GM23338 (cell line): ENCODE measurements around the gene KRT85. TPM values are rescaled to one million over a fixed set of nuclear protein-coding genes. Genes with fewer than 3 reads are reported as not detected.
A peak's percentile ranks its signal among the peaks of the same experiment; 100 is the strongest.

ENCODE experiments used
- ATAC-seq: fragments of 200-7000 bp; cut with Tn5 transposase; 3 replicates; pipeline ENCODE4 v1.9.1; 2020
- DNase-seq: peaks from one replicate; pipeline ENCODE4 v3.0.0-alpha.2; 2015; ENCODE audit warnings: low spot score
- H2AFZ ChIP-seq: fragments of 200-600 bp; sonication (generic); 2 replicates; pipeline ENCODE4 v1.8.0; 2016; ENCODE audit warnings: antibody characterized with exemption, mild to moderate bottlenecking, moderate library complexity
- H3F3A ChIP-seq: fragments of 200-600 bp; sonication (generic); replicated peaks from 2 replicates; pipeline ENCODE4 v1.8.0; 2017; ENCODE audit warnings: antibody characterized with exemption, mixed run types, low read depth
- H3K27ac ChIP-seq: fragments of 200-600 bp; sonication (generic); 2 replicates; pipeline ENCODE4 v1.6.1; 2016; ENCODE audit warnings: low read depth
- H3K27me3 ChIP-seq: fragments of 200-600 bp; sonication (generic); 2 replicates; pipeline ENCODE4 v1.8.0; 2016; ENCODE audit warnings: mild to moderate bottlenecking, mixed run types, moderate library complexity; ENCODE audit not compliant: insufficient read depth
- H3K36me3 ChIP-seq: fragments of 200-600 bp; sonication (generic); 2 replicates; pipeline ENCODE4 v1.8.0; 2016; ENCODE audit warnings: mild to moderate bottlenecking; ENCODE audit not compliant: insufficient read depth
- H3K4me1 ChIP-seq: fragments of 200-600 bp; sonication (generic); 2 replicates; pipeline ENCODE4 v1.8.0; 2016; ENCODE audit warnings: mild to moderate bottlenecking, moderate library complexity; ENCODE audit not compliant: insufficient read depth
- H3K4me2 ChIP-seq: fragments of 200-600 bp; sonication (generic); 2 replicates; pipeline ENCODE4 v1.7.1; 2017; ENCODE audit warnings: mixed run types
- H3K4me3 ChIP-seq: fragments of 200-600 bp; sonication (generic); 2 replicates; pipeline ENCODE4 v1.6.1; 2016; ENCODE audit warnings: mixed run types
- H3K79me2 ChIP-seq: fragments of 200-600 bp; sonication (generic); replicated peaks from 2 replicates; pipeline ENCODE4 v1.8.0; 2017; ENCODE audit warnings: mild to moderate bottlenecking; ENCODE audit not compliant: insufficient read depth
- H3K9me2 ChIP-seq: fragments of 200-600 bp; sonication (generic); 2 replicates; pipeline ENCODE4 v1.8.0; 2017; ENCODE audit not compliant: insufficient read depth
- H4K20me1 ChIP-seq: fragments of 200-600 bp; sonication (generic); replicated peaks from 2 replicates; pipeline ENCODE4 v1.8.0; 2017; ENCODE audit warnings: mild to moderate bottlenecking; ENCODE audit not compliant: insufficient read depth
- H3K27ac Mint-ChIP-seq: 2 replicates; pipeline ENCODE4 v1.8.0; 2020; ENCODE audit warnings: inconsistent platforms, mild to moderate bottlenecking, moderate library complexity, mixed read lengths
- H3K27me3 Mint-ChIP-seq: 3 replicates; pipeline ENCODE4 v1.8.0; 2022; ENCODE audit warnings: low read depth, mild to moderate bottlenecking, moderate library complexity, mixed read lengths, inconsistent platforms; ENCODE audit not compliant: insufficient read depth, poor library complexity
- H3K36me3 Mint-ChIP-seq: 3 replicates; pipeline ENCODE4 v1.8.0; 2021; ENCODE audit warnings: low read depth, mild to moderate bottlenecking, inconsistent platforms, moderate library complexity, mixed read lengths
- H3K4me1 Mint-ChIP-seq: 3 replicates; pipeline ENCODE4 v1.8.0; 2020; ENCODE audit warnings: mild to moderate bottlenecking, inconsistent platforms, mixed read lengths
- H3K4me3 Mint-ChIP-seq: 3 replicates; pipeline ENCODE4 v1.8.0; 2021; ENCODE audit warnings: moderate library complexity, mild to moderate bottlenecking, inconsistent platforms, mixed read lengths
- H3K9me3 Mint-ChIP-seq: 3 replicates; pipeline ENCODE4 v1.8.0; 2020; ENCODE audit warnings: moderate library complexity, mild to moderate bottlenecking, inconsistent platforms, mixed read lengths
- CREB1 ChIP-seq: fragments of 250-450 bp; sonication (Bioruptor Pico); IDR thresholded peaks from 2 replicates; pipeline ENCODE4 v1.5.0; 2020; ENCODE audit warnings: low read depth, mild to moderate bottlenecking, moderate library complexity
- EZH2 ChIP-seq: fragments of 200-600 bp; sonication (generic); IDR thresholded peaks from one replicate; pipeline ENCODE4 v1.8.0; 2017; ENCODE audit warnings: antibody characterized with exemption, mild to moderate bottlenecking, low read depth; ENCODE audit not compliant: unreplicated experiment
- EZH2phosphoT487 ChIP-seq: fragments of 200-600 bp; sonication (generic); IDR thresholded peaks from one replicate; pipeline ENCODE4 v1.8.1; 2018; ENCODE audit warnings: antibody characterized with exemption; ENCODE audit not compliant: unreplicated experiment
- JUNB ChIP-seq: IDR thresholded peaks from one replicate; pipeline ENCODE4 v1.6.1; 2016; ENCODE audit warnings: antibody characterized with exemption; ENCODE audit not compliant: unreplicated experiment
- NANOG ChIP-seq: IDR thresholded peaks from 2 replicates; pipeline ENCODE4 v1.6.1; 2016; ENCODE audit warnings: antibody characterized with exemption, borderline replicate concordance
- POLR2AphosphoS5 ChIP-seq: IDR thresholded peaks from 2 replicates; pipeline ENCODE4 v1.6.1; 2016; ENCODE audit warnings: antibody characterized with exemption, low read depth
- STAT1 ChIP-seq: IDR thresholded peaks from one replicate; pipeline ENCODE4 v1.6.1; 2016; ENCODE audit warnings: antibody characterized with exemption; ENCODE audit not compliant: unreplicated experiment
- ZNF114 ChIP-seq: fragments of 250-450 bp; sonication (Bioruptor Pico); IDR thresholded peaks from 2 replicates; pipeline ENCODE4 v1.5.0; 2020; ENCODE audit warnings: mild to moderate bottlenecking, moderate library complexity
- ZNF331 ChIP-seq: fragments of 250-450 bp; sonication (Bioruptor Pico); IDR thresholded peaks from 2 replicates; pipeline ENCODE4 v1.5.0; 2020; ENCODE audit warnings: low read depth, mild to moderate bottlenecking, moderate library complexity
- polyA plus RNA-seq: library from polyadenylated mRNA; unstranded; fragments of >200 nt; fragmentation: Nextera tagmentation; extraction: Ambion mirVana; gene quantifications from 2 replicates; pipeline ENCODE4 v1.2.1, GENCODE V29; 2016
- total RNA-seq: library from RNA; depleted of rRNA; stranded (reverse); fragments of >200 nt; shearing (Covaris generic); gene quantifications from 2 replicates; pipeline ENCODE4 v1.2.3, GENCODE V29; 2014
- TF ChIP-seq, protein P1 (sequence below): IDR thresholded peaks from 2 replicates; pipeline ENCODE4 v1.6.1; 2016; ENCODE audit warnings: antibody characterized with exemption
- TF ChIP-seq, protein P2 (sequence below): fragments of 250-450 bp; sonication (Bioruptor Pico); IDR thresholded peaks from 2 replicates; pipeline ENCODE4 v1.5.0; 2020; ENCODE audit warnings: mild to moderate bottlenecking, moderate library complexity
- TF ChIP-seq, protein P3 (sequence below), 2 experiments: fragments of 200-600 bp in 1 of 2; sonication (generic) in 1 of 2; conservative IDR thresholded peaks; 2 replicates each; pipeline versions ENCODE4 v1.5.1 to v1.6.1; 2016 to 2017; ENCODE audit warnings: antibody characterized with exemption in 2 of 2, low read depth in 2 of 2, mild to moderate bottlenecking in 2 of 2, moderate library complexity in 1 of 2
- TF ChIP-seq, protein P4 (sequence below): IDR thresholded peaks from one replicate; pipeline ENCODE4 v1.6.1; 2018; ENCODE audit warnings: antibody characterized with exemption; ENCODE audit not compliant: unreplicated experiment

The KRT85 gene
- total and polyA plus RNA-seq, 2 experiments from 2014 or later: not detected

DNA sequence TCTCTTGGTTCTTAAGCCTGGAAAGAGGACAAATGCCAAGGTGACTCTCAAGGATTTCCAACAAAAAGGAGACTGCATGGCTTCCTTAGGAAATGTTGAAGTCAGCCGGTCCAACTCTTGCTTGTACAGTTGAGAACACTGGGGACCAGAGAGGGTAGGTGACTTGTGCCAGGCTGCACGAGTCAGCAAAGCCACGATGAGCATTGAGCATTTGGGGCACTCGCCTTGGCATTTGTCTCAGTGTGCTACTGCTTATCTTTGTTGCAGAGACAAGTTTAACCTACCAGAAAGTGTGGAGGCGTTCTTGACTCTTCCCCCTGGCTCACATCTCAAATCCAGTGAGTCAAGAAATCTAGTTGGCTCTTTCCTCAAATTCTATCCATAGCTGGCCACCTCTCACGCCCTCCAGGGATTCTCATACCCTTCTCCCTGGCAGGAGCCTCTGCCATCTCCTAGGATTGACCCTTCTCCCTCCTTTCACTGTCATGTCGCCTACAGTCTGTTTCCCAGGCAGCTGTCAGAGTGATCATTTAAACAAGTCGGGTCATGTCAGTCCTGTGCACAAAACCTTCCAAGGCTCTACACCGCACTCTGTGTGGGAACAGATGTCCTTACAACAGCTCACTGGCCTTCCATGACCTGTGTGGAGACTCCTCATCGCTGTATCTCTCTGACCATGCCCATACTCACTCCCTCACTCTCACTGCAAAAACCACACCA is 28.9 kb downstream of the KRT85 start:
- no peak overlapping the region for H3K4me3 Mint-ChIP-seq
- Histone ChIP-seq H3K27me3 (no peaks in the 10 kb centered on the region), H3K27ac (no peak overlapping the region), H3K79me2 (no peaks in the 10 kb centered on the region), H3K9me2 (no peaks in the 10 kb centered on the region), H4K20me1 (no peaks in the 10 kb centered on the region), H3F3A (no peaks in the 10 kb centered on the region), H3K4me2 (no peak overlapping the region), H3K4me1 (peaks cover 7% of the 10 kb centered on the region; the same call in 1 of the 2 replicates), H3K36me3 (no peaks in the 10 kb centered on the region), H3K4me3 (no peak overlapping the region), H2AFZ (0 out of 2 replicates have a peak overlapping the region, but pooled peaks have one; percentile 10)
- H3K27me3 Mint-ChIP-seq: peaks cover 8% of the 10 kb centered on the region
- H3K36me3 Mint-ChIP-seq: no peaks in the 10 kb centered on the region
- peaks cover 8% of the 10 kb centered on the region; the same call in 2 of the 3 replicates for H3K4me1 Mint-ChIP-seq
- no peaks in the 10 kb centered on the region for H3K9me3 Mint-ChIP-seq
- no peak overlapping the region for H3K27ac Mint-ChIP-seq
- TF ChIP-seq, protein P1, sequence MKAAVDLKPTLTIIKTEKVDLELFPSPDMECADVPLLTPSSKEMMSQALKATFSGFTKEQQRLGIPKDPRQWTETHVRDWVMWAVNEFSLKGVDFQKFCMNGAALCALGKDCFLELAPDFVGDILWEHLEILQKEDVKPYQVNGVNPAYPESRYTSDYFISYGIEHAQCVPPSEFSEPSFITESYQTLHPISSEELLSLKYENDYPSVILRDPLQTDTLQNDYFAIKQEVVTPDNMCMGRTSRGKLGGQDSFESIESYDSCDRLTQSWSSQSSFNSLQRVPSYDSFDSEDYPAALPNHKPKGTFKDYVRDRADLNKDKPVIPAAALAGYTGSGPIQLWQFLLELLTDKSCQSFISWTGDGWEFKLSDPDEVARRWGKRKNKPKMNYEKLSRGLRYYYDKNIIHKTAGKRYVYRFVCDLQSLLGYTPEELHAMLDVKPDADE: no peak
- TF ChIP-seq ZNF331 (CRISPR knock-in tag): no peak
- TF ChIP-seq STAT1: no peak
- TF ChIP-seq NANOG: no peak
- TF ChIP-seq, protein P2, sequence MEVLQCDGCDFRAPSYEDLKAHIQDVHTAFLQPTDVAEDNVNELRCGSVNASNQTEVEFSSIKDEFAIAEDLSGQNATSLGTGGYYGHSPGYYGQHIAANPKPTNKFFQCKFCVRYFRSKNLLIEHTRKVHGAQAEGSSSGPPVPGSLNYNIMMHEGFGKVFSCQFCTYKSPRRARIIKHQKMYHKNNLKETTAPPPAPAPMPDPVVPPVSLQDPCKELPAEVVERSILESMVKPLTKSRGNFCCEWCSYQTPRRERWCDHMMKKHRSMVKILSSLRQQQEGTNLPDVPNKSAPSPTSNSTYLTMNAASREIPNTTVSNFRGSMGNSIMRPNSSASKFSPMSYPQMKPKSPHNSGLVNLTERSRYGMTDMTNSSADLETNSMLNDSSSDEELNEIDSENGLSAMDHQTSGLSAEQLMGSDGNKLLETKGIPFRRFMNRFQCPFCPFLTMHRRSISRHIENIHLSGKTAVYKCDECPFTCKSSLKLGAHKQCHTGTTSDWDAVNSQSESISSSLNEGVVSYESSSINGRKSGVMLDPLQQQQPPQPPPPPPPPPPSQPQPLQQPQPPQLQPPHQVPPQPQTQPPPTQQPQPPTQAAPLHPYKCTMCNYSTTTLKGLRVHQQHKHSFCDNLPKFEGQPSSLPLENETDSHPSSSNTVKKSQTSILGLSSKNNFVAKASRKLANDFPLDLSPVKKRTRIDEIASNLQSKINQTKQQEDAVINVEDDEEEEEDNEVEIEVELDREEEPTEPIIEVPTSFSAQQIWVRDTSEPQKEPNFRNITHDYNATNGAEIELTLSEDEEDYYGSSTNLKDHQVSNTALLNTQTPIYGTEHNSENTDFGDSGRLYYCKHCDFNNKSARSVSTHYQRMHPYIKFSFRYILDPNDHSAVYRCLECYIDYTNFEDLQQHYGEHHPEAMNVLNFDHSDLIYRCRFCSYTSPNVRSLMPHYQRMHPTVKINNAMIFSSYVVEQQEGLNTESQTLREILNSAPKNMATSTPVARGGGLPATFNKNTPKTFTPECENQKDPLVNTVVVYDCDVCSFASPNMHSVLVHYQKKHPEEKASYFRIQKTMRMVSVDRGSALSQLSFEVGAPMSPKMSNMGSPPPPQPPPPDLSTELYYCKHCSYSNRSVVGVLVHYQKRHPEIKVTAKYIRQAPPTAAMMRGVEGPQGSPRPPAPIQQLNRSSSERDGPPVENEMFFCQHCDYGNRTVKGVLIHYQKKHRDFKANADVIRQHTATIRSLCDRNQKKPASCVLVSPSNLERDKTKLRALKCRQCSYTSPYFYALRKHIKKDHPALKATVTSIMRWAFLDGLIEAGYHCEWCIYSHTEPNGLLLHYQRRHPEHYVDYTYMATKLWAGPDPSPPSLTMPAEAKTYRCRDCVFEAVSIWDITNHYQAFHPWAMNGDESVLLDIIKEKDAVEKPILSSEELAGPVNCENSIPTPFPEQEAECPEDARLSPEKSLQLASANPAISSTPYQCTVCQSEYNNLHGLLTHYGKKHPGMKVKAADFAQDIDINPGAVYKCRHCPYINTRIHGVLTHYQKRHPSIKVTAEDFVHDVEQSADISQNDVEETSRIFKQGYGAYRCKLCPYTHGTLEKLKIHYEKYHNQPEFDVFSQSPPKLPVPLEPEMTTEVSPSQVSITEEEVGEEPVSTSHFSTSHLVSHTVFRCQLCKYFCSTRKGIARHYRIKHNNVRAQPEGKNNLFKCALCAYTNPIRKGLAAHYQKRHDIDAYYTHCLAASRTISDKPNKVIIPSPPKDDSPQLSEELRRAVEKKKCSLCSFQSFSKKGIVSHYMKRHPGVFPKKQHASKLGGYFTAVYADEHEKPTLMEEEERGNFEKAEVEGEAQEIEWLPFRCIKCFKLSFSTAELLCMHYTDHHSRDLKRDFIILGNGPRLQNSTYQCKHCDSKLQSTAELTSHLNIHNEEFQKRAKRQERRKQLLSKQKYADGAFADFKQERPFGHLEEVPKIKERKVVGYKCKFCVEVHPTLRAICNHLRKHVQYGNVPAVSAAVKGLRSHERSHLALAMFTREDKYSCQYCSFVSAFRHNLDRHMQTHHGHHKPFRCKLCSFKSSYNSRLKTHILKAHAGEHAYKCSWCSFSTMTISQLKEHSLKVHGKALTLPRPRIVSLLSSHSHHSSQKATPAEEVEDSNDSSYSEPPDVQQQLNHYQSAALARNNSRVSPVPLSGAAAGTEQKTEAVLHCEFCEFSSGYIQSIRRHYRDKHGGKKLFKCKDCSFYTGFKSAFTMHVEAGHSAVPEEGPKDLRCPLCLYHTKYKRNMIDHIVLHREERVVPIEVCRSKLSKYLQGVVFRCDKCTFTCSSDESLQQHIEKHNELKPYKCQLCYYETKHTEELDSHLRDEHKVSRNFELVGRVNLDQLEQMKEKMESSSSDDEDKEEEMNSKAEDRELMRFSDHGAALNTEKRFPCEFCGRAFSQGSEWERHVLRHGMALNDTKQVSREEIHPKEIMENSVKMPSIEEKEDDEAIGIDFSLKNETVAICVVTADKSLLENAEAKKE (CRISPR knock-in tag): no peak
- no peak for TF ChIP-seq EZH2phosphoT487
- no peak for TF ChIP-seq EZH2
- no peak for TF ChIP-seq CREB1 (CRISPR knock-in tag)
- TF ChIP-seq, protein P3, sequence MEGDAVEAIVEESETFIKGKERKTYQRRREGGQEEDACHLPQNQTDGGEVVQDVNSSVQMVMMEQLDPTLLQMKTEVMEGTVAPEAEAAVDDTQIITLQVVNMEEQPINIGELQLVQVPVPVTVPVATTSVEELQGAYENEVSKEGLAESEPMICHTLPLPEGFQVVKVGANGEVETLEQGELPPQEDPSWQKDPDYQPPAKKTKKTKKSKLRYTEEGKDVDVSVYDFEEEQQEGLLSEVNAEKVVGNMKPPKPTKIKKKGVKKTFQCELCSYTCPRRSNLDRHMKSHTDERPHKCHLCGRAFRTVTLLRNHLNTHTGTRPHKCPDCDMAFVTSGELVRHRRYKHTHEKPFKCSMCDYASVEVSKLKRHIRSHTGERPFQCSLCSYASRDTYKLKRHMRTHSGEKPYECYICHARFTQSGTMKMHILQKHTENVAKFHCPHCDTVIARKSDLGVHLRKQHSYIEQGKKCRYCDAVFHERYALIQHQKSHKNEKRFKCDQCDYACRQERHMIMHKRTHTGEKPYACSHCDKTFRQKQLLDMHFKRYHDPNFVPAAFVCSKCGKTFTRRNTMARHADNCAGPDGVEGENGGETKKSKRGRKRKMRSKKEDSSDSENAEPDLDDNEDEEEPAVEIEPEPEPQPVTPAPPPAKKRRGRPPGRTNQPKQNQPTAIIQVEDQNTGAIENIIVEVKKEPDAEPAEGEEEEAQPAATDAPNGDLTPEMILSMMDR (conservative IDR thresholded peaks at IDR 0.05; ENCODE audit: low read depth in 2 of 2): no peak
- no peak for TF ChIP-seq POLR2AphosphoS5
- no peak for TF ChIP-seq JUNB
- TF ChIP-seq, protein P4, sequence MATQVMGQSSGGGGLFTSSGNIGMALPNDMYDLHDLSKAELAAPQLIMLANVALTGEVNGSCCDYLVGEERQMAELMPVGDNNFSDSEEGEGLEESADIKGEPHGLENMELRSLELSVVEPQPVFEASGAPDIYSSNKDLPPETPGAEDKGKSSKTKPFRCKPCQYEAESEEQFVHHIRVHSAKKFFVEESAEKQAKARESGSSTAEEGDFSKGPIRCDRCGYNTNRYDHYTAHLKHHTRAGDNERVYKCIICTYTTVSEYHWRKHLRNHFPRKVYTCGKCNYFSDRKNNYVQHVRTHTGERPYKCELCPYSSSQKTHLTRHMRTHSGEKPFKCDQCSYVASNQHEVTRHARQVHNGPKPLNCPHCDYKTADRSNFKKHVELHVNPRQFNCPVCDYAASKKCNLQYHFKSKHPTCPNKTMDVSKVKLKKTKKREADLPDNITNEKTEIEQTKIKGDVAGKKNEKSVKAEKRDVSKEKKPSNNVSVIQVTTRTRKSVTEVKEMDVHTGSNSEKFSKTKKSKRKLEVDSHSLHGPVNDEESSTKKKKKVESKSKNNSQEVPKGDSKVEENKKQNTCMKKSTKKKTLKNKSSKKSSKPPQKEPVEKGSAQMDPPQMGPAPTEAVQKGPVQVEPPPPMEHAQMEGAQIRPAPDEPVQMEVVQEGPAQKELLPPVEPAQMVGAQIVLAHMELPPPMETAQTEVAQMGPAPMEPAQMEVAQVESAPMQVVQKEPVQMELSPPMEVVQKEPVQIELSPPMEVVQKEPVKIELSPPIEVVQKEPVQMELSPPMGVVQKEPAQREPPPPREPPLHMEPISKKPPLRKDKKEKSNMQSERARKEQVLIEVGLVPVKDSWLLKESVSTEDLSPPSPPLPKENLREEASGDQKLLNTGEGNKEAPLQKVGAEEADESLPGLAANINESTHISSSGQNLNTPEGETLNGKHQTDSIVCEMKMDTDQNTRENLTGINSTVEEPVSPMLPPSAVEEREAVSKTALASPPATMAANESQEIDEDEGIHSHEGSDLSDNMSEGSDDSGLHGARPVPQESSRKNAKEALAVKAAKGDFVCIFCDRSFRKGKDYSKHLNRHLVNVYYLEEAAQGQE: no peak
- TF ChIP-seq ZNF114 (CRISPR knock-in tag): no peak
- ATAC-seq (no peak), DNase-seq (no peak)
